Measurements from ENCODE around the gene CARMIL1. TPM values are rescaled to one million over a fixed set of nuclear protein-coding genes. Genes with fewer than 3 reads are reported as not detected.
"Not testable (repeated sequence)": the region's sequence is repeated elsewhere in the genome, so short reads cannot be mapped to it uniquely, and the experiment has no call there.

Gene CARMIL1
- total RNA-seq, 1 donor from 2014 or later: 0.77 TPM

DNA sequence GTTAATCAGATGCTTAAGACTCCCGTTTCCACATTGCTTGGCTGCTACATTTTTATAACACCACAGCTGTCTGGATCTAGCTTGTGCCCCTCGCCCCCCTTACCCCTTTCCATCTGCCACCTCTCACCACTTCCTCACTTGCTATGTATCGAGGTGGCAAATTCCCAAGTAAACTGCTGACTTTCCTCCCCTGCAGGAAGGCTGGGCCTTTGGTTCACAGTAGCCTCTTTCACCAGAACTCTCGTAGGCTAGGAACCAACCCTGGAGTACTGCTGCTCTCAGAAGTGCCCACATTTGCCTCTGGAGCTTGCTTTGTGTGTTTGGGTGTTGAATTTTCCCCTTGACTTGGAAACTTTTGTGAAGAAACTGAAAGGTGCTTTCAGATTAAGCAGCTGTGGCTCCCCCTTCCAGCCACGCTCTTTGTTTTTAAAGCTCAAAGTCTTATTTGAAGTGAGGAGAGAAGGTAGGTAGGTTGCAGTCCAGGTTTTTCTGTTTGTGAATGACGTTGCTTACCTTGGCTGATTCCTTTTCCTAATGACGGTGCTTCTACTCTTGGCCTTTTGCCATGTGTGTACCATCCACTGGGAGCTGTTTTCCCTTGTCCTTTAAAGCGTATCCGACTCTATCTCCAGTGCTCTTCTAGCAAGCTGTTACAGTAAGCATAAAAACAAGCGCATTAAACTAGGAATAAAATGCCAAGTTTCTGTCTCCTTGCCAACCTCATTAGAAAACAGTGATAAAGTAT, 90.4 kb downstream of the CARMIL1 start:
- DNase-seq (ENCODE audit: low read depth in 2 of 2): no peak

DNA sequence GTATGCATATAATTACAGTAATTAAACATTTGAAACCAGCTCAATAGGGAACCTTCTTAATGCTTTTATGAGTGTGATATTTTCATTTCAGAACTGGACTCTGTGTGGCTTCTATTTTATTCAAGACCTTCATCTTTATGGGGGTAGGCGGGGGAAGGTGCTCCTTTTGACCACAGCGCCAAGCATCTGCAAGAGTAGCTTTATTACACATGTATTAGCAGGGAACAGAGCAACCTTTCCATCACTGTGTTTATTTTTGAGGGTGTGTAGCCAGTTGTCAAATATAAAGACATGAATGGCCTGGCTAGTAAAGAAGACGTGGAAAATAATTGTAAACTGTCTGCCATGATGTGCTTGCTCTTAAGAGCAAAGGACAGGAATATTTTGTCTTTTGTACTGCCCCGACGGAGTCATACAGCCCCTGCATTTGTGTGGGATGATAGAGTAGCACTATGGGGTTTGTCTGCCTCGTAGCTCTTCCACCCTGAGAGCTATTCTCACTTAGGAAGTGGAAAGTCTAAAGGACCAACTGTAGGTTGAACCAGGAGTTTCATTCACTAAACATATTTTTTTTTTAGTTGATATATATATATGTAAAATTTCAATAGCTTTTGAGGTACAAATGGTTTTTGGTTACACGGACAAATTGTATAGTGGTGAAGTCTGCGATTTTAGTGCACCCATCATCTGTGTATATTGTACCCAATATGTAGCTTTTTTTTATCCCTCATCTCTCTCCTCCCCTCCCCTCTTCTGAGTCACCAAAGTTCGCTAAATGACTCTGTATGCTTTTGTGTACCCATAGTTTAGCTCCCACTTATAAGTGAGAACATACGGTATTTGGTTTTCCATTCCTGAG, 91.2 kb downstream of the CARMIL1 start:
- DNase-seq (ENCODE audit: low read depth in 2 of 2): no peak

DNA sequence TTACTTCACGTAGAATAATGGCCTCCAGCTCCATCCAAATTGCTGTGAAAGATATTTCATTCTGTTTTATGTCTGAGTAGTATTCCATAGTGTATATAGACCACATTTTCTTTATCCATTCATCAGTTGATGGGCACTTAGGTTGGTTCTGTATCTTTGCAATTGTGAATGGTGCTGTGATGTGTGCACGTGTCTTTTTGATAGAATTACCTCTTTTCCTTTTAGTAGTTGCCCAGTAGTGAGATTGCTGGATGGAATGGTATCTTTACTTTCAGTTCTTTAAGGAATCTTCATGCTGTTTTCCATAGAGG, 91.8 kb downstream of the CARMIL1 start:
- no peak for DNase-seq (ENCODE audit: low read depth in 2 of 2)

DNA sequence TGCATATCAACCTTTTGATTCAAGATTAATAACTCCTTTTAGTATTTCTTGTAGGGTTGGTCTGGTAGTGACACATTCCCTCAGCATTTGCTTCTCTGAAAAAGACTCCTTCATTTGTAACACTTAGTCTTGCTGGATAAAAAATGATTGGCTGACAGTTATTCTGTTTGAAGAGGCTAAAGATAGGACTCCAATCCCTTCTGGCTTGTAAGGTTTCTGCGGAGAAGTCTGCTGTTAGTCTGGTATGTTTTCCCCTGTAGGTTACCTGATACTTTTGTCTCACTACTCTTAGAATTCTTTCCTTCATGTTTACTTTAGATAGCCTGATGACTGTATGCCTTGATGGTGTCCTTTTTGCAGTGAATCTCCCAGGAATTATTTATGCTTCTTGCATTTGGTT, 96.0 kb downstream of the CARMIL1 start:
- no peak for DNase-seq (ENCODE audit: low read depth in 2 of 2)

DNA sequence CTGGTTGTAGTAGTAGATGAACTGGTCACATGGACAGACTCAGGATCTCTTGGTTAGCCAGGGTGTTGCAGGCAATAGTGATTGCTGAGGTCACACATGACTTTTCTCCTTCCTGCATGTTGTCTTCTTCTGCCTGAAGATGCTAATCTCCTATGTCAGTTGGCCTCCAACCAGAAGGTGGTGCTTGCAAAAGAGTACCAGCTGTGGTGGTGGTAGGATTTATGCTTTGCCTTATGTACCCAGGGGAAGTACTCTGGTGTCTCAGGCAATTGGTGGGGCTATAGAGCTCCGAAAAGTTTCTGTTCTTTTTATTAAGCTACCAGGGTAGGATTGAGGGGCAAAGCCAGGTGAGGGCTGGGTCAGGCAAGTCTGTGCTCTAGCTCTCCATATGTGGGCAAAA, 98.5 kb downstream of the CARMIL1 start:
- no peak for DNase-seq (ENCODE audit: low read depth in 2 of 2)

DNA sequence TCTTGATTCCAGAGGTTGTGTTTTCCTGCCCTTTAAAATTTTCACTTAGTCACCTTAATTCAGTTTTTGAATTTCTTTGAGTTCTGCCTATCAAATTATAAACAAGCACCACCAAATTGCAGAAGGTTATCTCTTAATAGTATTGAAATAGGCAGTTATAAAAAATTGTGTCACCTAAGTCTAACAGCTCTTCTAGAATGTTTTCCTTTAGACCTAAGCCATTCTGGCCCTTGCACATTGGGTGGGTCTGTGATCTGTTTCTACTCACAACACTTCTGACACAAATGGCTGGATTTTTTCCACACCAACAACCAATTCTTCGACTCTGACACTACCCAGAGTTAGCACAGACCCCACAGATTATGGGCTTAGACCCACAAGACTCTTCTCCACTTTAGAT, 101.9 kb downstream of the CARMIL1 start:
- no peak for DNase-seq (ENCODE audit: low read depth in 2 of 2)

DNA sequence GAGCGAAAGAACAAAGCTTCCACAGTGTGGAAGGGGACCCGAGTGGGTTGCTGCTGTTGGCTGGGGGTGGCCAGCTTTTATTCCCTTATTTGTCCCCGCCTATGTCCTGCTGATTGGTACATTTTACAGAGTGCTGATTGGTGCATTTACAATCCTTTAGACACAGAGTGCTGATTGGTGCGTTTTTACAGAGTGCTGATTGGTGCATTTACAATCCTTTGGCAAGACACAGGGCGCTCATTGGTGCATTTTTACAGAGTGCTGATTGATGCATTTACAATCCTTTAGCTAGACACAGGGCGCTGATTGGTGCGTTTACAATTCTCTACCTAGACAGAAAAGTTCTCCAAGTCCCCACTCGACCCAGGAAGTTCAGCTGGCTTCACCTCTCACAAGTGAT, 103.3 kb downstream of the CARMIL1 start:
- not testable (repeated sequence) for DNase-seq (ENCODE audit: low read depth in 2 of 2)

DNA sequence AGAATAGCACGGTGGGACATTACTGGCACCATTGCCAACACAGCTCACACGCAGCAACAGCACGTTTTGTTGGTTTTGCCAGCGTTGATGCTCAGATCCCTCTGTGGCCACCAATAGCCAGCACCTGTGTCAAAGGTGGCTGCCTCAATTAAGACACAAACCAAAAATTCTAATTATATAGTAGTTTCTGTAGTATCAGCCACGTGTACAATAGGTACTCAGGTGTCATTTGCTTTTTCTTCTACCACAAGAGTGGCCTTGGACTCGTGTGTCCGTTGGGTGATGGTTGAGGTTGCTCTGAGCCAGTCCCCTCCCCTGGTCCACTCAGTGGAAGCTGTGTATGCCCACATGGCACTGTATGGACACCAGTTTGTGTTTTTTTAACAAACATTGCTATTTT, 105.1 kb downstream of the CARMIL1 start:
- no peak for DNase-seq (ENCODE audit: low read depth in 2 of 2)

DNA sequence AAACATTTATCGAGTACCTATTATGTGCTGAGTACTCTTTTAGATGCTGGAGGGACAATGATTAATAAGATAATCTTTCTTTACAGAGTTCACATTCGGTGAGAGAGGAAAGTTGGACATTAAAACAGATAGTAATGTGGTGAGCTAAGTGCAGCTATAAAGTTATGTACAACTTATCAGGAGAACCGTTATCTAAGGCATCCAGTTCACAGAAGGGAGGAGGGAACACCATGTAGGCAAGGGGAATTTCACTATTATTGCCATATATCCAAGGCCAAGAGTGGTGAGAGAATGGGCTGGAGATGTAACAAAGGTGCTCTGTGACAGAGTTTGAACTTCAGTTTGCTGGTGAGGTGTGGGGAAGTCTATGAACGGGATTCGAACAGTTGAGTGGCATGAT, 105.8 kb downstream of the CARMIL1 start:
- no peak for DNase-seq (ENCODE audit: low read depth in 2 of 2)

DNA sequence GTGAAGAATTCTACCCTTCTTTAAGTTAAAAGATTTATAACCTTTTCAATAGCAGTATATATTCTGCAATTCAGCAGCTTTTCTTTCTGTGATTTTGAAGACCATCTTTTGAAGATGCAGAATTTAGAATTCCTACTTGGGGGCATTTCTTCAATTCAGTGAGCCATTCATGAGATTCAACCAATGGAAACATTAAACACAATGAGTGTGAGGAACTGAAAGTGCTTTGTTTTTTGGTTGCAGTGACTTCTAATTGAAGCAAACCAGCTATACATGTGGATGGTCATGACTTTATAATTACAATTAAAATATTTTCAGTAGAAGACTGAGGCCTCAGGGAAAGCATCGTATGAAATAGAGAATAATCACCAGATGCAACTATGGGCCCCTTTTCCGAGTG, 108.3 kb downstream of the CARMIL1 start:
- no peak for DNase-seq (ENCODE audit: low read depth in 2 of 2)

DNA sequence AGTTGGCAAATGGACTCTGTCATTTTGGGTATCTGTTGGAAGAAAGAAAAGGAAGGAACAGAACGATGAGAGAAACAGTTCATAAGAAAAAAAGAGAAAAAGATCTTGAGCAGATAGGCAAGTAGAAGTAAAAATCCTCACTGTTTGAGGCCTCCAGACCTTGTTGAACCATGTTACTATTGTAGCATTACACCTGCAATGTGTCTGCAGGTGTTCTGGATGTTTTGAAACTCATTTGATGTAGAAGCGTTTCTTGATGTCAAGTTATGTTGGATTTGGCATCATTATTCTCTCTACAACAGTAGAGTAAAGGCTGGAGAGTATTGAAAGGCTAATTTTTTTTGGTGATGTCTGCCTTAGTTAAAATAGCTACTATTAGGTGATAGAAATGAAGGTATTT, 108.7 kb downstream of the CARMIL1 start:
- no peak for DNase-seq (ENCODE audit: low read depth in 2 of 2)

DNA sequence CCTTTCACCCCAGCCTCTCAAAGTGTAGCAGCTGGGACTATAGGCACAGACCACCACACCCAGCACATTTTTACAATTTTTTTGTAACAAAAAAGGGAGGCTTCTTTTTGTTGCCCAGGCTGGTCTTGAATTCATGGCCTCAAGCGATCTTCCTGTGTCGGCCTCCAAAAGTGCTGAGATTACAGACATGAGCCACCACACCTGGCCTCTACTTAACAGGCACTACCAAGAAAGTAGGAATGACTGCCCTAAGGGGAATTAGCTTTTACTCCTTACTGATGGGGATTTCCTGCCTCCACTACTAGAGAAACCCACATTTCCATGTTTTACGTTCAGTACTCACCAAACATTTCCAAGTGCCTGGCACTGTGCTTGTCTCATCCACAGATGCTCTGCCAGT, 109.6 kb downstream of the CARMIL1 start:
- no peak for DNase-seq (ENCODE audit: low read depth in 2 of 2)

DNA sequence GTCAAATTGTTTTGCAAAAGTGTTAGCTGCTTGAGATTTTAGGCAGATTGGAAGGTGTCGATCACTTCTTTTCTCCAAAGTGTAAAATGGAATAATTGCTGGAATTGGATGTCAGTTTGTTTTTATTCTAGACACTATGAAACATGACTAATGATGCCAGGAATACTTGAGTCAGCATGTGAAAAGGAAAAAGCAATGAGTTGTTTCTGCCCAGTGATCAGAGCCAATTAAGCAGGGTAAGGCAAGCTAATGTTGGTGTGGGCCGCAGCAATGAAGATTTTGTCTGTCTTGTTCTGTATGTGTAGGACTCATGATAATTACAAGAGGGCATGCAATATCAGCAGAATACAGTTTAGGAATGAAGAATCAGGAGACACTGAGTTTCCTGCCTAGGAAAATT, 110.3 kb downstream of the CARMIL1 start:
- DNase-seq (ENCODE audit: low read depth in 2 of 2): peak; percentile 37 to 57

DNA sequence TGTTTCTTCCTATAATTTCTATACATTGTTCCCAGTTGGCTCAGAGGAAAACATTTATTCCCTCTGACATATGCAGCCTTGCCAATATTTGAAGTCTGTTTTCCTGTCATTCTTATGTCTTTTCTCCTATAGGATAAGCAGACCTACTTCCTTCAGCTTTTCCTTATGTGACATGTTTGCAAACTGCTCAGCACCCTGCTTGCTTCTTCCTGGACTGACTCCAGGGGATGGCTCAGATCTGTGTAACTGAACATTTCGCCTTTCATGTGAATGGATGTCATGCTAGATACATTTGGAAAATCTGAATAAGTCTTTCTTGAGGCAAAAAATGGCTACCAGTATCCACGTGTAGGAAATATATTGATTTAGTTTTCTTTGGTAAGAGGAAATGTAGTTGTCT, 113.2 kb downstream of the CARMIL1 start:
- DNase-seq (ENCODE audit: low read depth in 2 of 2): no peak

DNA sequence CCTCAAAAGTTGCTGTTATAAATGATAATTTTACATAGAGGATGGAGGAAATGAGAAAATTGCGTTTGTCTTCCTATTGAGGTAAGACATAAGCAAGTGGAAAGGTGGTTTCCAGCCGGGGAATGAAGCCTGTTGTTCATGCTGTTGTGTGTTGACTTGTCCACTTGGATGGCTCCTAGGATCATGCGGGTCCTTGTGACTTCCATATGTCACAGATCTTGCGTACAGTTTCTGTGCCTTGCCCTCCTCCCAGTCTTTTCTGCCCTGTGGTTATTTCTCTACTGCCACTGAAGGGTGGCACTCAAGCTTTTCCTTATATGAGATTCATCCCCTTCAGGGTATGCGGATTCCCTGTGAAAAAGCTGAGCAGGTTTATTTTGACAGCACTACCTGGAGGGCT, 116.6 kb downstream of the CARMIL1 start:
- no peak for DNase-seq (ENCODE audit: low read depth in 2 of 2)

DNA sequence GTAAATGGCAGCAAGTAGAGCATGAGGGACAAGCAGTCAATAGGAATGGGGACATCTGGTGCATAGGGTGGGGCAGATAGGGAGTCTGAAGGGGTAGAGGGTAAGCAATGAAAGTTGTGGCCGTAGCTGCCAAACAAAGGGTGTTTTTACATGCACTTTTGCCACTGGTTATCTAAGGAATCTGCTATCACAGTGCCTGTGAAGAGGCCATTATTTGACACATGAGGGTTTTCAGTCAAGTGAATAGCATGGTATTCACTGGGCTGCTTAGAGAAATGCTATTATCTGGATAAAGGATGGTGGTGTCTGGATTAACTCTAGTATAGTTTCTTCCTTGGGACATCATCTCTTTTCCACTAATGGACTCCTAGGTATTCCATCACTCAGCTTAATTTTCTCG, 118.2 kb downstream of the CARMIL1 start:
- no peak for DNase-seq (ENCODE audit: low read depth in 2 of 2)

DNA sequence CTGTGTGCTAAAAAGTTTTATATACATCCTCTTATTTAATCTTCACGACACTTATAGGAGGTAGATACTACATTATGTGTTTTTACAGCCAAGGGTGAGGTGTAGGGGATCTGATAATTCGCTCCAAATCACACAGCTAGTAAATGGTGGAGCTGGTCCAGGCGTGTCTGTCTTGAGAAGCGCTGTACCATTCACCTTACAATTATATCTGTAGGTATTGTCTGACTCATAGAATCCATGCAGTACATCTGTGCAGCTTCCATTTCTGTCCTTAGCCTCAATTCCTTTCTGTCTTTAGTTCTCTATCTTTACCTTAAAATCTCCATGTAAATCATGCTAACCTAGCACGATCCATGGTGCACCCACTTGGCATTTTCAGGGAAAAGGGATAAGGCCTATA, 120.7 kb downstream of the CARMIL1 start:
- DNase-seq (ENCODE audit: low read depth in 2 of 2): no peak

DNA sequence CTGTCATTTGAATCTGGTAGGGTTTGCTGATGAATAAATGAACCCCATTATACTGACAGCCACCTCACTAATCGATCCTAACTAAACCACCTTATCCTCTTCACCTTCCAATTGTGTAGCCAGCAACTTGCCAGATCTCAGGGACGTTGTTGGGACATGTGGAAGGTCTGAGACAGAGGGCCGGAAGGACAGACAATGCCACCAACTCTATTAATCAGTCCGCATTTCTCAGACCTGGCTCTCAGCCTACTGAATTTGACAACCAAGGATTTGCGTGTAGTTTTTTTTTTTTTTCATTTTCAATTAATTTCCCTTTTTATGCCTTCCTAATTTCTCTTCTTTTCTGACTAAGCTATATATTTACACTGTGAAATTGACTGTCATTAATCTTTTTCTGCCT, 122.5 kb downstream of the CARMIL1 start:
- DNase-seq (ENCODE audit: low read depth in 2 of 2): no peak

DNA sequence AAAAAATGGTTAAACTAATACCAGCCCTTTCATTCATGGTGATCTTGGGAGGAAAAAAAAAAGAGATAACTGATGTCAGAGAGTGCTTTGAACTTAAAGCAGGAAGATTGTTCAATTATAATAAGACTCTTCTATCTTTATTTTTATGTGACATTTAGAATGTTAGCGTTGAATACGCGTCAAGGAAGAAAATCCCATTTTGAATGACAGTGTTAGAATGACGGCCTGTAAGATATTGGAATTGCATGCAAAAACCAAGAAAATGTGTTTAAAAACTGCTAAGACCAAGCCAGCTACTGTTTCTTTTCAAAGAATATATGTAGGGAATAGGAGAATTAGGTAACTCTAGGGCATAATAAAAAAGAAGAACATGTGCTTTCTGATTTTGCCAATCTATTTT, 123.0 kb downstream of the CARMIL1 start:
- DNase-seq (ENCODE audit: low read depth in 2 of 2): no peak

DNA sequence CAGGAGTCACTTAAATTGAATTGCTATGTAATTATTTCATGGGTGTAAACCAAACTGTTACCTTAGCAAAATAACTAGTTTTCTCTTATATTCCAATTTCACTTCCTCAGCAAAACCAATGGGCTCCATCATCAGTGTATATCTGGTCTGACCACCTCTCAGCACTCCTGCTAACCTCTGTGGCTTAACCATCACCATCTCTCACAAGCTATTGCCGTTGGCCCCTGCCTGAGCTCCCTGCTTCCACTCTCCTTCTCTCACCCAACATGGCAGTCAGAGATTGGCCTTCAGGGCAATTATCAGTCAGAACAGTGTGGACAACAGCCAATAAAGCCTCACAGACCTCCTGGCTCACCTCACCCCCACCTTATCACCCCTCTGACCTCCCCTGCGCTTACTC, 124.0 kb downstream of the CARMIL1 start:
- DNase-seq (ENCODE audit: low read depth in 2 of 2): no peak

DNA sequence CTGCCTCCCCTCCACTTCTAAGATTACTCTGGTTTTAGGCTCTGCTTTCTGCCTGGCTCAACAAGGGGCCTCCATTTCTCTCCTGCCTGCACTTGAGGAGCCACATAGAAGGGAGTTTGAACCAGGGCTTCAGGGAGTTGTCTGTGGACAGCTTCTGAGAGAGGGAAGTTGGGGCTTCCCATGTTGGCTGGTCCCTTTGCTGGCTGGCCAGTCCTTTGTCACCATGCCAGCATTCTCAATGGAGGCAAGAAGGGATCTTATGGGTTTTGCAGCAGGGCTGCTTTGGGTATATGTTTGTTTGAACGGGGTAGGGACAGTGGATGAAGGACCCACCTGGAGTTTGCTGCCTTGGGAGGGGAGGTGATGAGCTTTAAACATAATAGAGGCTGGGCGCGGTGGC, 124.9 kb downstream of the CARMIL1 start:
- DNase-seq (ENCODE audit: low read depth in 2 of 2): no peak

DNA sequence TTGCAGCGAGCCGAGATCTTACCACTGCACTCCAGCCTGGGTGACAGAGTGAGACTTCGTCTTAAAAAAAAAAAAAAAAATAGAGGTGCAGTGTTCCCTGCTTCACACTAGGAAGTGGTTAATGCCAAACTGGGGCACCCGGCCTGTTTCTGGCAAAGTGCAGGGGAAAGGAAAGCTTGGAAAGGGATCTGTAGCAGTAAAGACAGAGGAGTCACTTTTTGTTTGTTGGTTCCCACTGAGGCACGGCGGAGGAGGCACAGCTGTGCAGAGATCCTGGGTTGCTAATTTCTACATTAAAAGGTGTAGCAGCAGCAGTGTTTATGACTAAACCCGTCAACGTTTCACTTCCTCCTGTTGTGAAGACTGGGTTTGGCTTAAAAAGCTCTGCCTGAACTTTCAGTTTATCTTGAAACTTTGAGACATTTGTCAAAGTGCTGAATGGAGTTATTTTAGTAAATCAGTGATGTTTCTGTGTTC, 125.6 kb downstream of the CARMIL1 start:
- no peak for DNase-seq (ENCODE audit: low read depth in 2 of 2)

DNA sequence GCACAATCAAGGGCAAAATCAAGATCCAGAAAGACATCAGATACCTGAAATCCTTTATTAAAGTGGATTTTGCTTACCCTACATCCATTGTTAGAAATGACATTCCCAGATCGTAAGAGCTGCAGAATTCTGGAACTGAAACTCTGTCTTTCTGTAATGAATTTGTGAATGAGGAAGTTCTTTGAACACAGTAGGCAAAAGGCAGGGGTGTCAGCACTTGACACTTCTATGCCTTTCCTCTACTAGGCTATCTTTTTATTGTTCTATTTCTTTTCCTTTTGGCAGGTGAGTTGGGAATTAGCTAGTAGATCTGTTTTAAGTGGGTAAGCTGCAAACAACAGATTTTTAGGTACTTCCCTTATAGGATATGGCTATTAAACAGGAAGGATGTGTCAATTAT, 126.3 kb downstream of the CARMIL1 start:
- no peak for DNase-seq (ENCODE audit: low read depth in 2 of 2)

All from dermis microvascular lymphatic vessel endothelial cell (primary cell).